Measurements from ENCODE around the gene TUBA8.
A peak's percentile ranks its signal among the peaks of the same experiment; 100 is the strongest.

The TUBA8 gene

GRCh38 chr22:18077087-18077638, 33.4 kb upstream of the TUBA8 start:
- CTCF ChIA-PET, result interaction anchor here (0.8 to 10.8 kb wide), 38 partner anchors 9 to 518 kb away, joined by 3 to 249 read pairs (median 8); partner anchors contain the start of genes MICAL3 and USP18

GRCh38 chr22:18077639-18078328, 32.8 kb upstream of the TUBA8 start, which contains the start of gene PEX26:
Gene PEX26 (plus strand): TSS chr22:18077990. CDS start chr22:18078377, 387 bp downstream.
- DNase-seq (ENCODE audit: extremely low spot score), result peak; percentile 95
- no peak for TF ChIP-seq CTCF (IDR thresholded peaks at IDR 0.05; ENCODE audit: control extremely low read depth, extremely low read depth, low read depth, missing control alignments)
- POLR2A ChIA-PET, result interaction anchor here (0.6 to 2.8 kb wide), 6 partner anchors 11 to 77 kb away, joined by 3 to 13 read pairs (median 4); no protein-coding TSS in a partner anchor
- CTCF ChIA-PET, result interaction anchor here (0.8 to 10.8 kb wide), 22 partner anchors 10 to 336 kb away, joined by 3 to 249 read pairs (median 8); no protein-coding TSS in a partner anchor

More at GRCh38 chr22:18077087-18077638, 33.4 kb upstream of the TUBA8 start:
- no peak for TF ChIP-seq CTCF (IDR thresholded peaks at IDR 0.05; ENCODE audit: control extremely low read depth, extremely low read depth, low read depth, missing control alignments)
- POLR2A ChIA-PET, result interaction anchor here (0.6 to 2.8 kb wide), 6 partner anchors 11 to 77 kb away, joined by 3 to 13 read pairs (median 4); no protein-coding TSS in a partner anchor
- DNase-seq (ENCODE audit: extremely low spot score), result no peak

GRCh38 chr22:18078329-18079041, 32.1 kb upstream of the TUBA8 start:
- DNase-seq (ENCODE audit: extremely low spot score), result peak; percentile 46
- peak; percentile 13 for TF ChIP-seq CTCF (IDR thresholded peaks at IDR 0.05; ENCODE audit: control extremely low read depth, extremely low read depth, low read depth, missing control alignments)
- CTCF ChIA-PET, result interaction anchor here (0.8 to 10.8 kb wide), 12 partner anchors 10 to 337 kb away, joined by 3 to 249 read pairs (median 5); no protein-coding TSS in a partner anchor
- POLR2A ChIA-PET, result interaction anchor here (0.9 to 2.8 kb wide), 5 partner anchors 10 to 78 kb away, joined by 3 to 13 read pairs (median 4); no protein-coding TSS in a partner anchor

- ChIA-PET CTCF (interaction anchor here (1.1 to 10.8 kb wide), 8 partner anchors 9 to 521 kb away, joined by 3 to 249 read pairs (median 19); no protein-coding TSS in a partner anchor), POLR2A (interaction anchor here (2.8 kb wide), 1 partner anchor 9 kb away, joined by 13 read pairs; no protein-coding TSS in a partner anchor)
- DNase-seq (ENCODE audit: extremely low spot score), result no peak
- TF ChIP-seq CTCF (IDR thresholded peaks at IDR 0.05; ENCODE audit: control extremely low read depth, extremely low read depth, low read depth, missing control alignments), result no peak
Measured at GRCh38 chr22:18079706-18080233, 30.8 kb upstream of the TUBA8 start.

- ChIA-PET POLR2A (no interaction called here), CTCF (no interaction called here)
Measured at GRCh38 chr22:18081416-18081815, 29.2 kb upstream of the TUBA8 start.

More at GRCh38 chr22:18081416-18081815, 29.2 kb upstream of the TUBA8 start:
- DNase-seq (ENCODE audit: extremely low spot score), result no peak
- no peak for TF ChIP-seq CTCF (IDR thresholded peaks at IDR 0.05; ENCODE audit: control extremely low read depth, extremely low read depth, low read depth, missing control alignments)

Data from GM10248 (cell line).